Left cardiac atrium (tissue), 4 donors: ENCODE results near the gene ARPP21. TPM values are rescaled to one million over a fixed set of nuclear protein-coding genes. Genes with fewer than 3 reads are reported as not detected.
"Not testable (repeated sequence)": the region's sequence is repeated elsewhere in the genome, so short reads cannot be mapped to it uniquely, and the experiment has no call there.

ENCODE experiments used
- ATAC-seq, 2 donors: fragments of 200-7000 bp; cut with Tn5 transposase; one replicate each; pipeline ENCODE4 v1.9.1; 2020; ENCODE audit warnings: mild to moderate bottlenecking in 2 of 2, moderate library complexity in 2 of 2
- DNase-seq: peaks from one replicate; pipeline ENCODE4 v3.0.0-alpha.2; 2020
- intact Hi-C, 2 donors: fragments of 100-400 bp; cut with DNase I; formaldehyde crosslinking; loops; one replicate each; pipeline versions ENCODE4 v1.14.1 to v1.15.1; 2022 to 2023
- microRNA-seq, 2 donors: library from miRNA; unstranded; fragments of <30 nt; microRNA quantifications; one replicate each; pipeline ENCODE4 v1.2.0, GENCODE V29; 2020
- total RNA-seq, 2 donors: library from RNA; stranded (reverse); fragmentation: NEBNext Ultra II Directional; extraction: Animal tissue kit (Norgen Biotek cat#: 25700); gene quantifications; one replicate each; pipeline ENCODE4 v1.2.1, GENCODE V29; 2021
- donor health status: DM: no; HTN: yes; CAD: no.
- donor health status: DM: no; HTN: yes; CAD: no; lungs with severe emphysema.
- donor health status: DM: yes; HTN: yes; CAD: no.
- donor health status: Dilated cardiomyopathy.

The ARPP21 gene
- total RNA-seq, 2 donors from 2014 or later = not detected

DNA sequence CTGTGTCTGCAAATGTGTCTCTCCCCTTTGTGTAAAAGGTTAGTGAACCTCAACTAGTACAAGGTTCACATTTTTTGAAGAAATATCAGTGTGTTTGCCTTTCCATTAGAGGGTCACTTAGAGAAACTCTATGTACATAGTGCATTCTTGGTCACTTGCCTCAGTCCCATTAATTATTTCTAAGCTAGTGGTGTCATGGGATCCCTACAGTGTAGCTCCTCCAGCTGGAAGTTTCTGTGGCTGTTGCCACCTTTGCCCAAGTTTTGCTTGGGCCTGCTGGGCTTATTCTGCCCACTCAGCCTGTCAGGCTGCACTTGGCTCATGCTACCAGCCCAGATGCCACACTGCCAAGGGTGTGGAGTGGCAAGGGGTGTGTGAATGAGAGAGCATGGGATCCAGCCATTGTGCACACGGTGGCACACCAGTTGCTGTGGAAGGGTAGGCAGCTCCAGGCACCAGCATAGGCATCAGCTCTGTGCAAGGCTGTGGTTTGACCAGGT lies 161.7 kb downstream of the ARPP21 start:
- DNase-seq (no peak), ATAC-seq (no peak)
- intact Hi-C loops = no loop called here

- intact Hi-C loops = no loop called here
- DNase-seq (no peak), ATAC-seq (no peak)
Observed at GRCh38 chr3:35814531-35814930, 175.2 kb downstream of the ARPP21 start.

DNA sequence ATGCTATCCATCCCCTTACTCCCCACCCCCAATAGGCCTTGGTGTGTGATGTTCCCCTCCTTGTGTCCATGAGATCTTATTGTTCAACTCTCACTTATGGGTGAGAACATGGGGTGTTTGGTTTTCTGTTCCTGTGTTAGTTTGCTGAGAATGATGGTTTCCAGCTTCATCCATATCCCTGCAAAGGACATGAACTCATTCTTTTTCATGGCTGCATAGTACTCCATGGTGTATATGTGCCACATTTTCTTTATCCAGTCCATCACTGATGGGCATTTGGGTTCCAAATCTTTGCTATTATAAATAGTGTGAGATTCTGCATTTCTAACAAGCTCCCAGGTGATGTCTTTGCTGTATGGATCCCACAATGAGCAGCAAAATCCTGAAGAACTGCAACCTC lies 176.5 kb downstream of the ARPP21 start:
- DNase-seq, intact Hi-C loops, ATAC-seq: not testable (repeated sequence)

GRCh38 chr3:35817216-35817615 lies 177.9 kb downstream of the ARPP21 start:
- no peak for ATAC-seq
- intact Hi-C loops = no loop called here
- DNase-seq = no peak

- ATAC-seq (no peak), DNase-seq (no peak)
- intact Hi-C loops = no loop called here
Observed at GRCh38 chr3:35832140-35832571, 192.8 kb downstream of the ARPP21 start.

Small RNA genes lying within 50 kb of the gene (microRNA-seq; reads per million reads assigned to microRNA genes)
- gene MIR128-2 = 1.4 reads per million in 2 donors
